ENCODE measurements around the gene HOXD8.

The HOXD8 gene

GRCh38 chr2:176103742-176104315, 25.7 kb upstream of the HOXD8 start:
- peak in 1 of 2 experiments; percentile 13 for DNase-seq

- peak in 1 of 2 experiments; percentile 20 for DNase-seq
Measured at GRCh38 chr2:176104316-176105077, 25.0 kb upstream of the HOXD8 start.

- peak in 1 of 2 experiments; percentile 14 for DNase-seq
Measured at GRCh38 chr2:176105078-176105729, 24.3 kb upstream of the HOXD8 start.

DNA sequence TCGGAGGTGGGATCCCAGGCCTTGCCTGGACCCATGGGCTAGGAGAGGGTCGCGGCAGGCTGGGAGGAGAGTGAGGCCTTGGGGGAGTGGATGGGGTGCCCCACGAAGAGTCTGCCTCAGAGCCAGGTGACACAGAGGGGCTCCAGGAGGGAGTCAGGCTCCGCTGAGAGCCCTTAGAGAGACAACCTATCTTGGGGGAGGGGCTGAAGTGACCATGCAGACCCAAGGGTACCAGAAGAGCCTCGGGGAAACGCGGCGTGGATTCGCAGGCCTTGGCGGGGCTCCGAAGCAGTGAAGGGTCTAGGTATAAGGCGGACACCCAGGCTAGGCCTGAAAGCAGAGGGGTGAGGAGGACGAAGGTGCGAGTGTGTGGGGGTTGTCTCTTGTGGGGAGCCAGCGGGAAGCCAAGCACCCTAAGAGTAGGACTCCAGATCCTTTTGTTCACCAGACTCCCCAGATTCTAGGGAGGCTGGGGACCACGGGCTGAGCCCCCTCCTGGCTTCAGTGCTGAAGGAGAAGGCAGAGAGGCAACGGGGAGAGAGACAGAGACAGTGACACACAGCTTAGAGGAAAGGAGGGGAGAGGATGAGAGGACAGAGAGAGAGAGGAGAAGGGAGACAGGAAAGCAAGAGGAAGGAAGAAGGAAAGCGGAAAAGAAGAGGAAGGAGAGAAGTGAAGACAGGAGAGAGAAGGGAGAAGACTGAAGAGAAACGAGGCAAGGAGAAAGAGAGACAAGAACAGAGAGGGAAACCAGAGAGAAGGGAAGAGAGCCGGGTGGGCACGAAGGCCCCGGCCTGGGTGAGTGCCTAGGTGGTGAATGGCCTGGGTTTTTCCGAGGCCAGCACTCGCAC, 23.6 kb upstream of the HOXD8 start:
- DNase-seq: peak in 1 of 2 experiments; percentile 18

GRCh38 chr2:176106581-176107539, 22.6 kb upstream of the HOXD8 start, which contains the start of gene HOXD11:
Gene HOXD11, plus strand, starts transcription at chr2:176107280. Its CDS starts 76 bp downstream, at chr2:176107356.
- peak in 1 of 2 experiments; percentile 44 for DNase-seq

- peak in 1 of 2 experiments; percentile 18 for DNase-seq
Measured at GRCh38 chr2:176107731-176108181, 21.7 kb upstream of the HOXD8 start.

DNA sequence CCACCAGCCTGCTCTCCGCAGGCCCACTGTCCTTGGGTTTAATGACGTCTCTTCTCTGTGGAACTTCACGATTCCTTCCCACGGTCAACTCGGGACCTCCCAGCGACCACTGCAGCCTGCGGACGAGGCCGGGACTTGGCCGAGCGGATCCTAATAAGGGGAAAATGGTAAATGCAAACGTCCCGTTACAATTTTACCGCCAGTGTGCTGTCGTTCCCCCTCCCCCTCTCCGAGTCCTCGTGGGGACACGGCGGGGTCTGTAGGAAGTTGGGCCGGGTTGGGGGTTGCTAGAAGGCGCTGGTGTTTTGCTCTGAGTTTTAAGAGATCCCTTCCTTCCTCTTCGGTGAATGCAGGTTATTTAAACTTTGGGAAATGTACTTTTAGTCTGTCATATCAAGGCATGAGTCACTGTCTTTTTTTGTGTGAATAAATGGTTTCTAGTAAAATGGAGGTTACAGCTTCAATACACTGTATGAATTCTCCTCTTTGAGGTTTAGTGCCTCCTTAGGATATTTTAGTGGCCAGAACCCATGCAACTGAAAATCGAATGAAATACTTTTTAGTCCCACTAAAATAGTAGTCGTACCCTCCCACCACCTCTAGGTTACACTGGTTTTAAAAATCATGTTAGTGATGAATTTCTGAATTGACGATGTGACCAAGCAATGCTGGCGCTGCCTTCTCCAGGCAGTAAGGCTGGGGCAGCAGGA, 20.2 kb upstream of the HOXD8 start:
- DNase-seq: peak in 1 of 2 experiments; percentile 13

DNA sequence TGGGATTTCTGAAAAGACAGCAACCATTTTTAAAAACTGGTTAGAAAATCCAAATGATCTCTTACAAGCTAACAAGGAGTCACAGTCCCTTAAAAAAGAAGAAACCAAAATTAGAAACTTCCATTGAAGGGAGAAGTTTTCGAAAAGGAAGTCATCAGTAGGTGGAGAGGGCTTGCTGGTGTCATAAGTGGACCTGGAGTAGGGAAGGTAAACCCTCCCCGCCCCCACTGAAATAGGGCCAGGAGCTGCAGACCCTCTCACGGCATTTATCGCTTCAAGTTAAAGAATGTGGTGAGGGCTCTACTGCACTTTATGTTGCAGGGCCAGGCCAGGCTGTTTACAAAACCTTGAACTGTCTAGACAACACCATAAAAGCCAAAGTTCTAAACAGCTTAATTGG, 19.6 kb upstream of the HOXD8 start:
- peak in 1 of 2 experiments; percentile 10 for DNase-seq

DNA sequence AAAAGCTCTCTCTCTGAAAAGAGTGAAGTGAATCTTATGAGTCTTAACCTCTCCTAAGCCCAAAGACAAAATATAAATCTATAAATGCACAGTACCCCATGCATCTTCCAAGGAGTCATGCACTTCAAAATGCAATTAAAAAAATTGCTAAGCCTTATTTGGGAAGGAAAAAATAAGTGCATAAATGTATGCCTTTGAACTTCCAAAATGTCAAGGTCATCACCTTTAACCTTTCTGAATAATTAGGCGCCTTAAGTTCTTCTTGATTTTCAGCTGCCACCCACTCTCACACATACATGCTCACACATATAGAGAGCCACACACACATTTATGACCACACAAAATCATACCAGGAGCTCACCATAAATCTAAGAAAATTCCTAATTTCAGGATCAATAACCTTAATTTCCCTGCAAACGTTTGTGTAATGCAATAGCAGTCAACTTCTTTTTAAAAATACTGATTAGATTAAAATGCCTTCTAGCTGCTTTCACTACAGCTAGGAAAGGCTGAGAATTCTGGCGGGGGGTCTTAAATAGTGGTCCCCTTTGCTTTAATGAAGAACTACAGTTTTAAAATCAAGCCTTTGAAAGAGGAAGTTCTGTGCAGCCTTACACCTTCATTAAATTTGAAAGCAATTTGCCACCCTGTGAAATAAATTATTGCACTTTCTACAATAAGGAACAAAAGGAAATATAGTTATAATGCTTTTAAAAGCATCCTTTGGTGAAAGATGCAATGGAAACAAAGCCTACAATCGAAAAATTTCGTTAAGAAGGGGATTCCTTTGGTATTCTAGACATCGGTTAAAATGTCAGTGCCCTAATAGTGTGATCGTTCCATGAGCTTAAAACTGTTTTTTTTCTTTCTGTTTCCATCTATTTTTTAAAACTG, 18.8 kb upstream of the HOXD8 start:
- DNase-seq: no peak

GRCh38 chr2:176111309-176111663, 18.2 kb upstream of the HOXD8 start:
- peak in 1 of 2 experiments; percentile 54 for DNase-seq

DNA sequence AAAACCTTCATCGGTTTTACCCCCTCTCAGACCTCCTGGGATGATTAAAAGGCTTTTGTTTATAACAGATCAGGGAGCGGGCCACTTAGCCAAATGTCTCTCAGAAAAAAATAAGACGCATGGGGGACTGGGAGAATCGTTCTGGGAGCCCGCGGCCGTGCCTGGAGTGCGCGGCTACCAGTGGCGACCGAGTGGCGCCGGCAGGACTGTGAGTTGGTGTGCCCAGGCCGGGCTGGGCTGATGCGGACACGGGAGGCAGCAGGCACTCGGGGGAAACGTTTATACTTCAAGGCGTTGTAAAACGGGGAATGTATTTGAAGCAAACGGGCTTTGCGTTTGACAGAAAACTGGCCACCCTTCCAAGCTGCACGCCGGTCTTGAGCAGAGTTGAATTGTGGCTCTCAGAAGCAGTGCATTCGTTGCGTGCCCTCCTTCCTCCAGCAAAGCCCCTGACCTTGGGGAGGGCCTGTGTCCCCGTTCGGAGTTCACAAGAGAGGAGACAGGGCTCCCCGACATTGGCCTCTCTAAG, 17.6 kb upstream of the HOXD8 start:
- peak in 1 of 2 experiments; percentile 17 for DNase-seq

GRCh38 chr2:176112375-176113302, 16.9 kb upstream of the HOXD8 start:
- peak in 1 of 2 experiments; percentile 17 for DNase-seq

- DNase-seq: peak; percentile 14
Measured at GRCh38 chr2:176114120-176114929, 15.2 kb upstream of the HOXD8 start.

GRCh38 chr2:176114930-176115625, 14.4 kb upstream of the HOXD8 start:
- peak in 1 of 2 experiments; percentile 17 for DNase-seq

DNA sequence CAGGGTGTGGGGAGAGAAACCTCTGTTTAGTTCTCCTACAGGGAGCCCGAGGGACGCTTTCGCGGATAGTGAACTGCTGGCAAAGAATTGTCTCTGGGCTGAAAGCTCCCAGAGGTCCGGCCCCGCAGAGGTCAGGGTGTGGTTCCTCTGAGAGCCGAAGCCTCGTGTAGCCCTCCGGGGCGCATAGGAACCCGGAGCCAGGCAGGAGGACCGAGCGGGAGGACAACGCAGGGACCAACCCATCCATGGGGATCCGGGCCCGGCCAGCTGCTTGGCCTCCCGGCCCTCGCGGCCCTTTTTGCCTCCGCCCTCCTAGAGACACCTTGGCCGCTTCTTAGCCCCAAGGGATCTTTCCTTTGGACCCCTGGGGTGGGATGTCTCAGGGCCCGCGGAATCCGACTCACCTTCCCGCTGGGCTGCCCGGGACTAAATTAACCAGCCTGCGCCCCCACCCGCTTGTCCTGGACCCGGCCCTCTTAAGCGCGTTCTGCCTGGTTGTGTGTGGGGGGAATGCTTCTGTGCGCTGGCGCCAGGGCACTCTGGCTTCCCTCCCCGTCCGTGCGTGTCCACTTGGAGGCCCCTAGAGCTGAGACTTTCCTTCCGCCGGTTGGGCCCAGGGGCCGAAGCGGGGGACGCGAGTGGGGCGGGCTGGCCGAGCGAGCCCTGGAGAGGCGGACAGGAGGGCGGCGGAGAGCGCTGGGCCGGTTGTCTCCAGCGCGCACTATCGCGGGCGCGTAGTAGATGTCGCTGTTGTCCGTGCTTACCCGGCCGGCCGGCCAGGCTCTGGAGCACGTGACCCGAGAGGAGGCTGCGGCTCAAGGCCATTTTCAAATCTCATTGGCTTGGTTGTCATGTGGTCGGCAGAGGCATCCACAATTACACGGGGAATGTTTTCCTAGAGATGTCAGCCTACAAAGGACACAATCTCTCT, 13.4 kb upstream of the HOXD8 start, which contains the start of gene HOXD10:
Gene HOXD10, plus strand, starts transcription at position 896 of the 931 bp plus-strand sequence. CDS start 56 bp downstream, outside the sequence.
- DNase-seq: peak in 1 of 2 experiments; percentile 14
